Dermis microvascular lymphatic vessel endothelial cell (primary cell): ENCODE results near the gene CCDC181. TPM values are rescaled to one million over a fixed set of nuclear protein-coding genes. Genes with fewer than 3 reads are reported as not detected.
"Not testable (repeated sequence)": the region's sequence is repeated elsewhere in the genome, so short reads cannot be mapped to it uniquely, and the experiment has no call there.

ENCODE experiments used
- DNase-seq, 2 donors: peaks; one replicate each; pipeline versions ENCODE4 v3.0.0 to v3.0.0-alpha.2; 2010; ENCODE audit warnings: low read depth in 2 of 2
- total RNA-seq: library from RNA; depleted of rRNA; stranded (reverse); fragments of >200 nt; gene quantifications from 2 replicates; pipeline ENCODE4 v1.2.1, GENCODE V29; 2014

The CCDC181 gene
- total RNA-seq, 1 donor from 2014 or later: not detected

DNA sequence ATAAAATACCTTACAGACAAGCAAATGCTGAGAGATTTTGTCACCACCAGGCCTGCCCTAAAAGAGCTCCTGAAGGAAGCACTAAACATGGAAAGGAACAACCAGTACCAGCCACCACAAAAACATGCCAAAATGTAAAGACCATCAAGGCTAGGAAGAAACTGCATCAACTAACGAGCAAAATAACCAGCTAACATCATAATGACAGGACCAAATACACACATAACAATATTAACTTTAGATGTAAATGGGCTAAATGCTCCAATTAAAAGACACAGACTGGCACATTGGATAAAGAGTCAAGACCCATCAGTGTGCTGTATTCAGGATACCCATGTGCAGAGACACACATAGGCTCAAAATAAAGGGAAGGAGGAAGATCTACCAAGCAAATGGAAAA, 24.7 kb downstream of the CCDC181 start:
- DNase-seq: not testable (repeated sequence)

DNA sequence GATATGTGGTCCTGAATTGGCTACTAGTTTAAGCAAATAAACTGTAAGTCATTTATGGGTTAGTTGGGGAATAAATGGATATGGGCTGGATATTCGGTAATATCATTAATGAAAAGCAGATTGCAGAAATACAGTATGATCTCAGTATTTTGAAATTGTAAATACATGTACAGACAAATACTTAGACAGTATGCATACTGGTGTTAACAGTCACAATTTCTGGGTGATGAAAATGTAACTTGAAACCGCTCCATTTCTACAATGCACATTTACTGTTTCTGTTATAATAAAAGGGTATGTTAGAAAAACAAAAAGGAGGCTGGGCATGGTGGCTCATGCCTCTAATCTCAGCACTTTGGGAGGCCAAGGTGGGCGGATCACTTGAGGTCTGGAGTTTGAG, 31.3 kb downstream of the CCDC181 start:
- no peak for DNase-seq

DNA sequence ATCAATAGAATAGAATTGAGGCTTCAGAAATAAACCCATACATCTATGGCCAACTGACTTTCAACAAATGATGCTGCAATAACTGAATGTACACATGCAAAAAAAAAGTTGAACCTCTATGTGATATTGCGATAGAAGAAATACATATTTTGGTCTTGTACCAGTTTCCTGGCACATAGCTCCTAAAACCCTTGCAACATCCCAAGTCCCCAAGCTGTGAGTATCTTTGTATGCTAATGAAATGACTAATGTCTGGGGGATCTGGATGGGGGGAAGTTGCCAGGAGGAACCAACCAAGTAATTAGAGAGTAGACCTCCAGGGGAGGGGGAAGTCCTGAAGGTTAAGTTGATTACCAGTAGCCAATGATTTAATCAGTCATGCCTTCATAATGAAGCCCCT, 34.9 kb downstream of the CCDC181 start:
- no peak for DNase-seq

DNA sequence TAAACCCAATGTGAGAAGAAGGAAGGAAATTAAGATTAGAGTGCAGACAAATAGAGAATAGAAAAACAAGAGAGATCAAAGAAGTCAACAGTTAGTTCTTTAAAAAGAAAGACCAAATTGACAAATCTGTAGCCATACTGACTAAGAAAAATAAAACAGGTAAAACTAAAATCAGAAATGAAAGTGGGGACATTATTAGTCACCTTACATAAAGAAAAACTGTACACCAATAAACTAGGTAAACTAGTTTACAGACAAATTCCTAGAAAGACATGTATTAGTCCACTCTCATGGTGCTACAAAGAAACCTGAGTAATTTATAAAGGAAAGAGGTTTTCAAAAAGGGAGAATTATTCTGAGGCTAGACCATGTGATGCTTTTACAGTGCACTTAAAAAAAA, 37.0 kb downstream of the CCDC181 start:
- DNase-seq: no peak

DNA sequence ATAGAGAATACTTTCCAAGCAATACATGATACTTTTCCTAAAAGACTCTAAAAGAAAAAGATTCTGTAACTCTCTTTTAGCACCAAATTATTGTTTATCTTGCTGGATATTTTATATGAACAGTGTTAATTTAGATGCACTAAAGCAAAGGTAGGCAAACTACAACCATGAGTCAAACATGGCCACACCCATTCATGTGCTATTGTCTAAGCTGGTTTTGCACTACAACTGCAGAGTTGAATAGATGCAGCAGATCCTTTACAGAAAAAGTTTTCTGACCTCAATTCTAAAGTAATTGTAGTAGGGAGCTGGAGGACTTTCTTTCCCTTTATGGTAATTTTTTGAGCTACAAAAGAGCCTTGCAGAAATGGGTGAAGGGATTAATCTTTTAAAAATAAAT, 39.9 kb downstream of the CCDC181 start:
- no peak for DNase-seq

DNA sequence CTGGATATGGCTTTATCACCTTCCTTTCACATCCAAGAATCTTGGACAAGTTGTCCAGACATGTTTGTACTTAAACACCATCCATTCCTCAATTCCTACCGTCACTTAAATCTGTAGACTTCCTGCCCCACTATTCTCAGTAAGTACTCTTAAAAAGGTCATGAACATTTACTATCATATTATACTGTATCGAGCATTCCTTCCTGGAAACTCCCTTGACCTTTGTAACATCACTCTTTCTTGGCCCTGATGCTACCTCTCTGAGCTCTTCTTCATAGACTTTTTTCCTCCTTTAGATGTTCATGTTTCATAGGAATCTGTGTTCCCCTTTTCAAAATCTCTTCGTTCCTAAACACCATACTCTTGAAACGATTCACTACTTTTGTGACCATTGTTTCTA, 43.8 kb downstream of the CCDC181 start:
- no peak for DNase-seq

GRCh38 chr1:169381162-169381561, 46.1 kb downstream of the CCDC181 start:
- no peak for DNase-seq

DNA sequence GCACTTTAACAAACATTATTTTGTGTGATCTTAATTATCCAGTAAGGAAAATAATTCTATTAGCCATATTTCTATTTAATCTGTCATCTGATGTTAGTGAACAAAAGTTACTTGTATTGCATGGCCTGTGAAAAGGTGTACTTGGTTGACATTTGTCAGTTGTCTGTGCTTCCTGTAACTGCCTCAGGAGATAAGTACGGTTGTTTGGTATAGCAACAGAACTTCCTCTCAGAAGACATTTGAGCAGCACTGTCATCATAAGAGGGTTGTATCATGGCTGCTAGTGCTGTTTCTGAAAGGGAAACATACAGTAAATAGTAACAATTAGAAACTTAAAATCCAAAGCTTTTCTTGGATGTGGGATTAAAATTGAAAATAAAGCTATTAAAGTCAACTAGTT, 55.9 kb downstream of the CCDC181 start:
- DNase-seq: no peak

GRCh38 chr1:169368406-169368769, 58.9 kb downstream of the CCDC181 start:
- DNase-seq: peak; percentile 5 to 32

- DNase-seq: peak; percentile 91 to 98
These were observed 59.4 kb downstream of the CCDC181 start, which contains the start of the genes BLZF1 and NME7 for GRCh38 chr1:169367686-169368405. BLZF1 (plus strand) TSS chr1:169368195; CDS start chr1:169369523, 1,328 bp downstream. NME7 (minus strand) TSS chr1:169367797; CDS start chr1:169367710, 87 bp downstream.

GRCh38 chr1:169367096-169367685, 60.1 kb downstream of the CCDC181 start:
- DNase-seq: no peak

- no peak for DNase-seq
These were observed 62.3 kb downstream of the CCDC181 start for GRCh38 chr1:169364948-169365347.

DNA sequence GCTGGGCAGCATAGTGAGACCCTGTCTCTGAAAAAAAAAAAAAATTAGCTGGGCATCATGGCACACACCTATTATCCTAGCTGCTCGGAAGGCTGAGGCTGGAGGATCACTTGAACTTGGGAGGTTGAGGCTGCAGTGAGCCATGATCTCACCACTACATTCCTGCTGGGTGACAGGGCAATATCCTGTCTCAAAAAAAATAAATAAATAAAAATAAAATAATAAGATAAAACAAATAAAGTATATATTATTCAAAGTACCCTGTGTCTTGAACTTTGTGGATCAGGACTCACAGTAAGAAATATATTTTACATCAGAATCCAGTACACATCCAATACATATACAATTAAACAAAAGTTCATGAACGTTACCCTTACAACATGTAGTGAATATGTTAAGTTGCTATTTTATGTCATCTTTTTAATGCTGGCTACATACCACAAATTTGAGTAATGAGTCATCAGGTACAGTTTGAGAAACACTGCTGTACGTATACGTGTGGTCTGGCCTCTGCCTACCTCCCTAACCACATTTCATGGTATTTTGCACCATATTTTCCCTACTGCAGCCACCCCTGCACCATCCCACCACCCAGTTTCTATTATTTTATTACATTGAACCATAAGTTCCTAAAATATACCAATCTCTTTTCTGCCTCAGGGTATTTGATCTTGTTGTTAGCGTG, 64.1 kb downstream of the CCDC181 start:
- DNase-seq: peak in 1 of 2 donors; percentile 45

- no peak for DNase-seq
These were observed 66.0 kb downstream of the CCDC181 start for GRCh38 chr1:169361281-169361680.

GRCh38 chr1:169360415-169360814, 66.9 kb downstream of the CCDC181 start:
- DNase-seq: no peak

GRCh38 chr1:169348383-169349036, 78.8 kb downstream of the CCDC181 start:
- DNase-seq: peak; percentile 62 to 66

DNA sequence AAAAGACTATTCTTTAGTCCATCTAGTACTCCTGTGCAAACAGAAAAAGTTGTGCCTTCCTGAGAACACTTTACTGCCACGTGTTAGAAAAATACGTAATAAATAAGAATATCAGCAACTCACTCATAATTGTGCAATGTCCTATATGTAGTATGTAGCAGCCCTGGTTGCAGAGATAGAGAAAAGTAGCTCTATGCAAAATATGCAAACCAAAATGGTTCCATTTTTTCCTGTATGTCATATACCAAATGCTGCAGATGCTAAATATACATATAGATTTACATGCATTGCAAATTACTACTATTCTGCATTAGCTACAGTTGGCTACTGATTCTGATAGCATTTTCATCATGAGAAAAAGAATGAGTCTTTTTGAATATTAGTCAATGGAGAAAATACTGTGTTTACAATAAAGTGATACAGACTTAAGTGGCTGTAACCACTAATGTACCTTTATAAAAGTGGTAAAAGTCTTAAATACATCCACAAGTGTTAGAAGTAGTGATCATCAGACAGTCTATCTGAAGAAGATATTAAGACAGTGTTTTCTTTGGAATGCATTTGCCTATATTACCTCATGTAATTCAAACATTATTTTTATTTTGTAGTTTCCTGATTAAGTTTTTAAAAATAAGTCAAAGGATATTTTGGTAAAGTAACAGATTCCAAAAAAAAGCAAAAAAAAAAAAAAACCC, 79.4 kb downstream of the CCDC181 start:
- no peak for DNase-seq

- DNase-seq: no peak
These were observed 81.2 kb downstream of the CCDC181 start for GRCh38 chr1:169346036-169346589.

- DNase-seq: no peak
These were observed 81.8 kb downstream of the CCDC181 start for GRCh38 chr1:169345511-169345910.
